ENCODE results near the gene ZFAND6. TPM values are rescaled to one million over a fixed set of nuclear protein-coding genes. Genes with fewer than 3 reads are reported as not detected.

The ZFAND6 gene
- total and polyA plus RNA-seq, 10 of the 15 experiments (the other 5 are each of a cell fraction or from before 2014, with no cell fraction given): 78.9 to 179 (median 135) TPM

- TF ChIP-seq GATAD2B (conservative IDR thresholded peaks at IDR 0.05; ENCODE audit: low read depth) (no peak), CBFB (IDR thresholded peaks at IDR 0.05; ENCODE audit: low read depth) (no peak), CEBPB (IDR thresholded peaks at IDR 0.05; ENCODE audit: borderline replicate concordance in 1 of 2, low read depth in 2 of 2, low read length in 2 of 2) (no peak), ZNF384 (IDR thresholded peaks at IDR 0.05; ENCODE audit: borderline replicate concordance, low read depth, low read length) (no peak), ZNF217 (IDR thresholded peaks at IDR 0.05) (no peak), SUZ12 (IDR thresholded peaks at IDR 0.05; ENCODE audit: unreplicated experiment) (no peak)
- TF ChIP-seq, protein P1, sequence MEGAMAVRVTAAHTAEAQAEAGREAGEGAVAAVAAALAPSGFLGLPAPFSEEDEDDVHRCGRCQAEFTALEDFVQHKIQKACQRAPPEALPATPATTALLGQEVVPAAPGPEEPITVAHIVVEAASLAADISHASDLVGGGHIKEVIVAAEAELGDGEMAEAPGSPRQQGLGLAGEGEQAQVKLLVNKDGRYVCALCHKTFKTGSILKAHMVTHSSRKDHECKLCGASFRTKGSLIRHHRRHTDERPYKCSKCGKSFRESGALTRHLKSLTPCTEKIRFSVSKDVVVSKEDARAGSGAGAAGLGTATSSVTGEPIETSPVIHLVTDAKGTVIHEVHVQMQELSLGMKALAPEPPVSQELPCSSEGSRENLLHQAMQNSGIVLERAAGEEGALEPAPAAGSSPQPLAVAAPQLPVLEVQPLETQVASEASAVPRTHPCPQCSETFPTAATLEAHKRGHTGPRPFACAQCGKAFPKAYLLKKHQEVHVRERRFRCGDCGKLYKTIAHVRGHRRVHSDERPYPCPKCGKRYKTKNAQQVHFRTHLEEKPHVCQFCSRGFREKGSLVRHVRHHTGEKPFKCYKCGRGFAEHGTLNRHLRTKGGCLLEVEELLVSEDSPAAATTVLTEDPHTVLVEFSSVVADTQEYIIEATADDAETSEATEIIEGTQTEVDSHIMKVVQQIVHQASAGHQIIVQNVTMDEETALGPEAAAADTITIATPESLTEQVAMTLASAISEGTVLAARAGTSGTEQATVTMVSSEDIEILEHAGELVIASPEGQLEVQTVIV (IDR thresholded peaks at IDR 0.05; ENCODE audit: borderline replicate concordance, partially characterized antibody): no peak
- TF ChIP-seq, protein P2, sequence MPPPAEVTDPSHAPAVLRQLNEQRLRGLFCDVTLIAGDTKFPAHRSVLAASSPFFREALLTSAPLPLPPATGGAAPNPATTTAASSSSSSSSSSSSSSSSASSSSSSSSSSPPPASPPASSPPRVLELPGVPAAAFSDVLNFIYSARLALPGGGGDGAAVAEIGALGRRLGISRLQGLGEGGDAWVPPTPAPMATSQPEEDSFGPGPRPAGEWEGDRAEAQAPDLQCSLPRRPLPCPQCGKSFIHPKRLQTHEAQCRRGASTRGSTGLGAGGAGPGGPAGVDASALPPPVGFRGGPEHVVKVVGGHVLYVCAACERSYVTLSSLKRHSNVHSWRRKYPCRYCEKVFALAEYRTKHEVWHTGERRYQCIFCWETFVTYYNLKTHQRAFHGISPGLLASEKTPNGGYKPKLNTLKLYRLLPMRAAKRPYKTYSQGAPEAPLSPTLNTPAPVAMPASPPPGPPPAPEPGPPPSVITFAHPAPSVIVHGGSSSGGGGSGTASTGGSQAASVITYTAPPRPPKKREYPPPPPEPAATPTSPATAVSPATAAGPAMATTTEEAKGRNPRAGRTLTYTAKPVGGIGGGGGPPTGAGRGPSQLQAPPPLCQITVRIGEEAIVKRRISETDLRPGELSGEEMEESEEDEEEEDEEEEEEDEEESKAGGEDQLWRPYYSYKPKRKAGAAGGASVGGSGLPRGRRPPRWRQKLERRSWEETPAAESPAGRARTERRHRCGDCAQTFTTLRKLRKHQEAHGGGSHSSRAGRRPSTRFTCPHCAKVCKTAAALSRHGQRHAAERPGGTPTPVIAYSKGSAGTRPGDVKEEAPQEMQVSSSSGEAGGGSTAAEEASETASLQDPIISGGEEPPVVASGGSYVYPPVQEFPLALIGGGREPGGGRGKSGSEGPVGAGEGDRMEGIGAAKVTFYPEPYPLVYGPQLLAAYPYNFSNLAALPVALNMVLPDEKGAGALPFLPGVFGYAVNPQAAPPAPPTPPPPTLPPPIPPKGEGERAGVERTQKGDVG (CRISPR knock-in tag; IDR thresholded peaks at IDR 0.05): no peak
- TF ChIP-seq, protein P3, sequence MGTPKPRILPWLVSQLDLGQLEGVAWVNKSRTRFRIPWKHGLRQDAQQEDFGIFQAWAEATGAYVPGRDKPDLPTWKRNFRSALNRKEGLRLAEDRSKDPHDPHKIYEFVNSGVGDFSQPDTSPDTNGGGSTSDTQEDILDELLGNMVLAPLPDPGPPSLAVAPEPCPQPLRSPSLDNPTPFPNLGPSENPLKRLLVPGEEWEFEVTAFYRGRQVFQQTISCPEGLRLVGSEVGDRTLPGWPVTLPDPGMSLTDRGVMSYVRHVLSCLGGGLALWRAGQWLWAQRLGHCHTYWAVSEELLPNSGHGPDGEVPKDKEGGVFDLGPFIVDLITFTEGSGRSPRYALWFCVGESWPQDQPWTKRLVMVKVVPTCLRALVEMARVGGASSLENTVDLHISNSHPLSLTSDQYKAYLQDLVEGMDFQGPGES (IDR thresholded peaks at IDR 0.05): no peak
Observed at GRCh38 chr15:80170596-80170995, 111.1 kb downstream of the ZFAND6 start (continued).

All from GM12878 (cell line).